GM23338 (cell line): ENCODE measurements around the gene AMOTL1. TPM values are rescaled to one million over a fixed set of nuclear protein-coding genes. Genes with fewer than 3 reads are reported as not detected.

Experiments used
- ATAC-seq: fragments of 200-7000 bp; cut with Tn5 transposase; 3 replicates; pipeline ENCODE4 v1.9.1; 2020
- DNase-seq: peaks from one replicate; pipeline ENCODE4 v3.0.0-alpha.2; 2015; ENCODE audit warnings: low spot score
- H2AFZ ChIP-seq: fragments of 200-600 bp; sonication (generic); 2 replicates; pipeline ENCODE4 v1.8.0; 2016; ENCODE audit warnings: antibody characterized with exemption, mild to moderate bottlenecking, moderate library complexity
- H3F3A ChIP-seq: fragments of 200-600 bp; sonication (generic); replicated peaks from 2 replicates; pipeline ENCODE4 v1.8.0; 2017; ENCODE audit warnings: antibody characterized with exemption, mixed run types, low read depth
- H3K27ac ChIP-seq: fragments of 200-600 bp; sonication (generic); 2 replicates; pipeline ENCODE4 v1.6.1; 2016; ENCODE audit warnings: low read depth
- H3K27me3 ChIP-seq: fragments of 200-600 bp; sonication (generic); 2 replicates; pipeline ENCODE4 v1.8.0; 2016; ENCODE audit warnings: mild to moderate bottlenecking, mixed run types, moderate library complexity; ENCODE audit not compliant: insufficient read depth
- H3K36me3 ChIP-seq: fragments of 200-600 bp; sonication (generic); 2 replicates; pipeline ENCODE4 v1.8.0; 2016; ENCODE audit warnings: mild to moderate bottlenecking; ENCODE audit not compliant: insufficient read depth
- H3K4me1 ChIP-seq: fragments of 200-600 bp; sonication (generic); 2 replicates; pipeline ENCODE4 v1.8.0; 2016; ENCODE audit warnings: mild to moderate bottlenecking, moderate library complexity; ENCODE audit not compliant: insufficient read depth
- H3K4me2 ChIP-seq: fragments of 200-600 bp; sonication (generic); 2 replicates; pipeline ENCODE4 v1.7.1; 2017; ENCODE audit warnings: mixed run types
- H3K4me3 ChIP-seq: fragments of 200-600 bp; sonication (generic); 2 replicates; pipeline ENCODE4 v1.6.1; 2016; ENCODE audit warnings: mixed run types
- H3K79me2 ChIP-seq: fragments of 200-600 bp; sonication (generic); replicated peaks from 2 replicates; pipeline ENCODE4 v1.8.0; 2017; ENCODE audit warnings: mild to moderate bottlenecking; ENCODE audit not compliant: insufficient read depth
- H3K9me2 ChIP-seq: fragments of 200-600 bp; sonication (generic); 2 replicates; pipeline ENCODE4 v1.8.0; 2017; ENCODE audit not compliant: insufficient read depth
- H4K20me1 ChIP-seq: fragments of 200-600 bp; sonication (generic); replicated peaks from 2 replicates; pipeline ENCODE4 v1.8.0; 2017; ENCODE audit warnings: mild to moderate bottlenecking; ENCODE audit not compliant: insufficient read depth
- H3K27ac Mint-ChIP-seq: 2 replicates; pipeline ENCODE4 v1.8.0; 2020; ENCODE audit warnings: inconsistent platforms, mild to moderate bottlenecking, moderate library complexity, mixed read lengths
- H3K27me3 Mint-ChIP-seq: 3 replicates; pipeline ENCODE4 v1.8.0; 2022; ENCODE audit warnings: low read depth, mild to moderate bottlenecking, moderate library complexity, mixed read lengths, inconsistent platforms; ENCODE audit not compliant: insufficient read depth, poor library complexity
- H3K36me3 Mint-ChIP-seq: 3 replicates; pipeline ENCODE4 v1.8.0; 2021; ENCODE audit warnings: low read depth, mild to moderate bottlenecking, inconsistent platforms, moderate library complexity, mixed read lengths
- H3K4me1 Mint-ChIP-seq: 3 replicates; pipeline ENCODE4 v1.8.0; 2020; ENCODE audit warnings: mild to moderate bottlenecking, inconsistent platforms, mixed read lengths
- H3K4me3 Mint-ChIP-seq: 3 replicates; pipeline ENCODE4 v1.8.0; 2021; ENCODE audit warnings: moderate library complexity, mild to moderate bottlenecking, inconsistent platforms, mixed read lengths
- H3K9me3 Mint-ChIP-seq: 3 replicates; pipeline ENCODE4 v1.8.0; 2020; ENCODE audit warnings: moderate library complexity, mild to moderate bottlenecking, inconsistent platforms, mixed read lengths
- CREB1 ChIP-seq: fragments of 250-450 bp; sonication (Bioruptor Pico); IDR thresholded peaks from 2 replicates; pipeline ENCODE4 v1.5.0; 2020; ENCODE audit warnings: low read depth, mild to moderate bottlenecking, moderate library complexity
- CTCF ChIP-seq, 2 experiments: fragments of 200-600 bp in 1 of 2; sonication (generic) in 1 of 2; conservative IDR thresholded peaks; 2 replicates each; pipeline versions ENCODE4 v1.5.1 to v1.6.1; 2016 to 2017; ENCODE audit warnings: antibody characterized with exemption in 2 of 2, low read depth in 2 of 2, mild to moderate bottlenecking in 2 of 2, moderate library complexity in 1 of 2
- ETS1 ChIP-seq: IDR thresholded peaks from 2 replicates; pipeline ENCODE4 v1.6.1; 2016; ENCODE audit warnings: antibody characterized with exemption
- EZH2 ChIP-seq: fragments of 200-600 bp; sonication (generic); IDR thresholded peaks from one replicate; pipeline ENCODE4 v1.8.0; 2017; ENCODE audit warnings: antibody characterized with exemption, mild to moderate bottlenecking, low read depth; ENCODE audit not compliant: unreplicated experiment
- EZH2phosphoT487 ChIP-seq: fragments of 200-600 bp; sonication (generic); IDR thresholded peaks from one replicate; pipeline ENCODE4 v1.8.1; 2018; ENCODE audit warnings: antibody characterized with exemption; ENCODE audit not compliant: unreplicated experiment
- JUNB ChIP-seq: IDR thresholded peaks from one replicate; pipeline ENCODE4 v1.6.1; 2016; ENCODE audit warnings: antibody characterized with exemption; ENCODE audit not compliant: unreplicated experiment
- NANOG ChIP-seq: IDR thresholded peaks from 2 replicates; pipeline ENCODE4 v1.6.1; 2016; ENCODE audit warnings: antibody characterized with exemption, borderline replicate concordance
- POLR2AphosphoS5 ChIP-seq: IDR thresholded peaks from 2 replicates; pipeline ENCODE4 v1.6.1; 2016; ENCODE audit warnings: antibody characterized with exemption, low read depth
- REST ChIP-seq: IDR thresholded peaks from one replicate; pipeline ENCODE4 v1.6.1; 2018; ENCODE audit warnings: antibody characterized with exemption; ENCODE audit not compliant: unreplicated experiment
- STAT1 ChIP-seq: IDR thresholded peaks from one replicate; pipeline ENCODE4 v1.6.1; 2016; ENCODE audit warnings: antibody characterized with exemption; ENCODE audit not compliant: unreplicated experiment
- ZNF114 ChIP-seq: fragments of 250-450 bp; sonication (Bioruptor Pico); IDR thresholded peaks from 2 replicates; pipeline ENCODE4 v1.5.0; 2020; ENCODE audit warnings: mild to moderate bottlenecking, moderate library complexity
- ZNF331 ChIP-seq: fragments of 250-450 bp; sonication (Bioruptor Pico); IDR thresholded peaks from 2 replicates; pipeline ENCODE4 v1.5.0; 2020; ENCODE audit warnings: low read depth, mild to moderate bottlenecking, moderate library complexity
- polyA plus RNA-seq: library from polyadenylated mRNA; unstranded; fragments of >200 nt; fragmentation: Nextera tagmentation; extraction: Ambion mirVana; gene quantifications from 2 replicates; pipeline ENCODE4 v1.2.1, GENCODE V29; 2016
- total RNA-seq: library from RNA; depleted of rRNA; stranded (reverse); fragments of >200 nt; shearing (Covaris generic); gene quantifications from 2 replicates; pipeline ENCODE4 v1.2.3, GENCODE V29; 2014

AMOTL1 gene
- total and polyA plus RNA-seq, 2 experiments from 2014 or later: 4.3 to 18.7 TPM

- H3K9me2 ChIP-seq: no peaks in the 10 kb centered on the region
- TF ChIP-seq NANOG (no peak), ZNF114 (CRISPR knock-in tag) (no peak), REST (no peak), ZNF331 (CRISPR knock-in tag) (no peak), EZH2phosphoT487 (no peak), EZH2 (no peak), CTCF (conservative IDR thresholded peaks at IDR 0.05; ENCODE audit: low read depth in 2 of 2) (no peak), CREB1 (no peak), STAT1 (no peak)
- no peak overlapping the region for H3K27ac ChIP-seq
- no peaks in the 10 kb centered on the region for H3K9me3 Mint-ChIP-seq
- H3K4me2 ChIP-seq: no peak overlapping the region
- H3K4me3 ChIP-seq: no peak overlapping the region
- ATAC-seq (no peak), DNase-seq (no peak)
- H3K4me1 ChIP-seq: no peaks in the 10 kb centered on the region; the same call in 1 of the 2 replicates
- H3F3A ChIP-seq: no peaks in the 10 kb centered on the region
- no peak overlapping the region for H3K27ac Mint-ChIP-seq
- peaks cover 34% of the 10 kb centered on the region for H3K79me2 ChIP-seq
- peaks cover 12% of the 10 kb centered on the region for H3K4me1 Mint-ChIP-seq
- no peaks in the 10 kb centered on the region for H3K27me3 ChIP-seq
- no peaks in the 10 kb centered on the region for H3K27me3 Mint-ChIP-seq
- H3K36me3 Mint-ChIP-seq: peaks cover 25% of the 10 kb centered on the region
- H3K4me3 Mint-ChIP-seq: no peak overlapping the region
- H4K20me1 ChIP-seq: peaks cover 17% of the 10 kb centered on the region
- H2AFZ ChIP-seq: no peak overlapping the region
- no peaks in the 10 kb centered on the region for H3K36me3 ChIP-seq
Measured at GRCh38 chr11:94796863-94797262, 28.7 kb downstream of the AMOTL1 start.

- H3K4me3 Mint-ChIP-seq: no peak overlapping the region
- no peaks in the 10 kb centered on the region for H3K27me3 Mint-ChIP-seq
- no peak overlapping the region for H3K27ac Mint-ChIP-seq
- DNase-seq (no peak), ATAC-seq (no peak)
- Histone ChIP-seq H2AFZ (no peak overlapping the region), H3K36me3 (no peaks in the 10 kb centered on the region), H3F3A (no peaks in the 10 kb centered on the region), H3K4me3 (no peak overlapping the region), H3K4me1 (no peaks in the 10 kb centered on the region), H4K20me1 (peaks cover 5% of the 10 kb centered on the region; the same call in 1 of the 2 replicates), H3K27me3 (no peaks in the 10 kb centered on the region), H3K4me2 (no peak overlapping the region), H3K9me2 (no peaks in the 10 kb centered on the region), H3K79me2 (peaks cover 21% of the 10 kb centered on the region), H3K27ac (no peak overlapping the region)
- no peaks in the 10 kb centered on the region for H3K9me3 Mint-ChIP-seq
- H3K36me3 Mint-ChIP-seq: peaks cover 31% of the 10 kb centered on the region
- peaks cover 2% of the 10 kb centered on the region for H3K4me1 Mint-ChIP-seq
- TF ChIP-seq CREB1 (no peak), ZNF114 (CRISPR knock-in tag) (no peak), REST (no peak), EZH2 (no peak), CTCF (conservative IDR thresholded peaks at IDR 0.05; ENCODE audit: low read depth in 2 of 2) (no peak), STAT1 (no peak), ZNF331 (CRISPR knock-in tag) (no peak), NANOG (no peak), JUNB (no peak), ETS1 (no peak), POLR2AphosphoS5 (no peak)
Measured at GRCh38 chr11:94799726-94800125, 31.6 kb downstream of the AMOTL1 start.
